ENCODE data around the gene PGF. TPM values are rescaled to one million over a fixed set of nuclear protein-coding genes. Genes with fewer than 3 reads are reported as not detected.

The PGF gene
- total RNA-seq, 2 donors from 2014 or later: 5.0 to 7.6 TPM

DNA sequence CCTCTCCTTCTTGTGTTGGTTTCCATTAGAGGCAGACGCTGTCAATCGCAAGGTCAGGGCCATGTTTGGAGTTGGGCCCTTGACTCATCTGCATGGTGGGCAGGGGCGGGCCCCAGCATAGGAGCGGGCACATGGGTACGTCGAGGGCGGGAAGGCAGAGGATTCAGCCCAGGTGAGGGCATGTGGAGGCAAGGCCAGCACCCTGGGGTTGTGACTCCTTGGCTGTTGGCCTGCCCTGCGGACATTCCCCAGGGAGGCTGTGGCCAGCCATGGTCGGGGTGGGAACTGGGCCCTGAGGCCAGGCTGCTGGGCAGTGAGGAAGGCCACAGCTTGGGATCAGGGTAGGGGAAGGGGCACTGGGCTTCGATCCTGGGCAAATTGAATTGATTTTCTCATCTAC is 42.6 kb downstream of the PGF start:
- peaks cover 3% of the 10 kb centered on the region for H3K36me3 Mint-ChIP-seq (ENCODE audit: low read depth)
- H3K4me3 Mint-ChIP-seq: no peak overlapping the region
- DNase-seq: no peak
- Histone ChIP-seq H3K27me3 (ENCODE audit: control insufficient read depth, insufficient read depth, low read length, poor library complexity, severe bottlenecking) (no peaks in the 10 kb centered on the region), H3K9ac (ENCODE audit: extremely low read depth, low read length, poor library complexity, severe bottlenecking) (no peak overlapping the region), H3K9me3 (ENCODE audit: control insufficient read depth, low read length) (no peaks in the 10 kb centered on the region), H3K4me3 (ENCODE audit: low read length) (no peak overlapping the region), H3K4me1 (ENCODE audit: control insufficient read depth, insufficient read depth, low read length) (peaks cover 8% of the 10 kb centered on the region), H3K27ac (ENCODE audit: low read depth, low read length) (no peak overlapping the region), H3K36me3 (ENCODE audit: control insufficient read depth, insufficient read depth, low read length) (no peaks in the 10 kb centered on the region)
- H3K4me1 Mint-ChIP-seq: peaks cover 4% of the 10 kb centered on the region
- WGBS, 2 experiments (ENCODE audit: insufficient coverage in 1 of 2, insufficient read length in 1 of 2): 89 to 92% methylated on average over 8 to 10 of the region's 10 CpGs
- no peak overlapping the region for H3K27ac Mint-ChIP-seq
- no peaks in the 10 kb centered on the region for H3K9me3 Mint-ChIP-seq
- no peaks in the 10 kb centered on the region for H3K27me3 Mint-ChIP-seq (ENCODE audit: insufficient read depth)
- TF ChIP-seq, protein P1, sequence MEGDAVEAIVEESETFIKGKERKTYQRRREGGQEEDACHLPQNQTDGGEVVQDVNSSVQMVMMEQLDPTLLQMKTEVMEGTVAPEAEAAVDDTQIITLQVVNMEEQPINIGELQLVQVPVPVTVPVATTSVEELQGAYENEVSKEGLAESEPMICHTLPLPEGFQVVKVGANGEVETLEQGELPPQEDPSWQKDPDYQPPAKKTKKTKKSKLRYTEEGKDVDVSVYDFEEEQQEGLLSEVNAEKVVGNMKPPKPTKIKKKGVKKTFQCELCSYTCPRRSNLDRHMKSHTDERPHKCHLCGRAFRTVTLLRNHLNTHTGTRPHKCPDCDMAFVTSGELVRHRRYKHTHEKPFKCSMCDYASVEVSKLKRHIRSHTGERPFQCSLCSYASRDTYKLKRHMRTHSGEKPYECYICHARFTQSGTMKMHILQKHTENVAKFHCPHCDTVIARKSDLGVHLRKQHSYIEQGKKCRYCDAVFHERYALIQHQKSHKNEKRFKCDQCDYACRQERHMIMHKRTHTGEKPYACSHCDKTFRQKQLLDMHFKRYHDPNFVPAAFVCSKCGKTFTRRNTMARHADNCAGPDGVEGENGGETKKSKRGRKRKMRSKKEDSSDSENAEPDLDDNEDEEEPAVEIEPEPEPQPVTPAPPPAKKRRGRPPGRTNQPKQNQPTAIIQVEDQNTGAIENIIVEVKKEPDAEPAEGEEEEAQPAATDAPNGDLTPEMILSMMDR (conservative IDR thresholded peaks at IDR 0.05): no peak

DNA sequence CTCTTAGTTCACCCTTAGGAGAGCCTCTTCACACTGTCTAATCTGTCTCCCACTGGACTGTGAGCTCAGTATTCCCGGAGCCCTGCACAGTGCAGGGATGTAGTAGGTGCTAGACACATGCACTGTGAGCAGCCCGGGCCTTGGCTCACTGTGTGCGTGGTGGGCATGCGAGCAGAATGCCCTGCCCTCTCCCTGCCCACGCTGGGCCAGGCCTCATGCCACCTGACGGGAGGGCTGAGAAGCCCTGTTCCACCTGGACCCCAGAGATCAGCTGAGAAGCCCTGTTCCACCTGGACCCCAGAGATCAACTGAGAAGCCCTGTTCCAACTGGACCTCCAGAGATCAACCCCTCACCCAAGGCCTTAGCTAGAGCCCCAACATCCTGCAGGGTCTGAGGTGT is 43.3 kb downstream of the PGF start:
- 86 to 89% methylated on average over 4 to 6 of the region's 6 CpGs for WGBS, 2 experiments (ENCODE audit: insufficient coverage in 1 of 2, insufficient read length in 1 of 2)
- Histone ChIP-seq H3K4me1 (ENCODE audit: control insufficient read depth, insufficient read depth, low read length) (peaks cover 1% of the 10 kb centered on the region), H3K9ac (ENCODE audit: extremely low read depth, low read length, poor library complexity, severe bottlenecking) (no peak overlapping the region), H3K27ac (ENCODE audit: low read depth, low read length) (no peak overlapping the region), H3K9me3 (ENCODE audit: control insufficient read depth, low read length) (no peaks in the 10 kb centered on the region), H3K36me3 (ENCODE audit: control insufficient read depth, insufficient read depth, low read length) (no peaks in the 10 kb centered on the region), H3K4me3 (ENCODE audit: low read length) (no peak overlapping the region), H3K27me3 (ENCODE audit: control insufficient read depth, insufficient read depth, low read length, poor library complexity, severe bottlenecking) (no peaks in the 10 kb centered on the region)
- no peaks in the 10 kb centered on the region for H3K9me3 Mint-ChIP-seq
- H3K4me3 Mint-ChIP-seq: no peak overlapping the region
- H3K27ac Mint-ChIP-seq: no peak overlapping the region
- TF ChIP-seq, protein P1 (conservative IDR thresholded peaks at IDR 0.05): no peak
- DNase-seq: no peak
- H3K36me3 Mint-ChIP-seq (ENCODE audit: low read depth): peaks cover 3% of the 10 kb centered on the region
- no peaks in the 10 kb centered on the region for H3K4me1 Mint-ChIP-seq
- H3K27me3 Mint-ChIP-seq (ENCODE audit: insufficient read depth): no peaks in the 10 kb centered on the region

DNA sequence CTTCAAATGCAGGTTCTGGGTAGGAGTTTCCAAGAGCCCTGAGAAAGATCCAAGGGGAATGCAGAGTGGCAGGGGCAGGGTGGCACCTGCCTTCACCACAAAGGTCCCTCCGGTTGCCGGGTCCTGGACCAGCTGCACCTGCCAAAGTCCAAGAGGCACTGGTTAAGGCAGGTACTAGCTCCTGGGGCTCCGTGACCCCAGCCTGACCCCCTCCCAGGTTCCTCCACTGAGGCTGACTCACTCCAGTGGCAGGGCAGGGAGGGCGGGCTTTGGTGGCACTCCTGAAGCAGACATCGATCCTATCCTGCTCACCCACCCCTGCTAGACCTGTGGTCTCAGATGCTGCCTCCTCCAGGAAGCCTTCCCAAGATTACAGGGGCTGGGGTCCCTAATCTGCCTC is 43.7 kb downstream of the PGF start:
- Histone ChIP-seq H3K27ac (ENCODE audit: low read depth, low read length) (no peak overlapping the region), H3K9me3 (ENCODE audit: control insufficient read depth, low read length) (no peaks in the 10 kb centered on the region), H3K4me1 (ENCODE audit: control insufficient read depth, insufficient read depth, low read length) (no peaks in the 10 kb centered on the region), H3K27me3 (ENCODE audit: control insufficient read depth, insufficient read depth, low read length, poor library complexity, severe bottlenecking) (no peaks in the 10 kb centered on the region), H3K36me3 (ENCODE audit: control insufficient read depth, insufficient read depth, low read length) (peaks cover 4% of the 10 kb centered on the region), H3K9ac (ENCODE audit: extremely low read depth, low read length, poor library complexity, severe bottlenecking) (no peak overlapping the region), H3K4me3 (ENCODE audit: low read length) (no peak overlapping the region)
- Mint-ChIP-seq H3K4me1 (no peaks in the 10 kb centered on the region), H3K36me3 (ENCODE audit: low read depth) (peaks cover 5% of the 10 kb centered on the region), H3K27me3 (ENCODE audit: insufficient read depth) (no peaks in the 10 kb centered on the region), H3K4me3 (no peak overlapping the region), H3K27ac (no peak overlapping the region), H3K9me3 (no peaks in the 10 kb centered on the region)
- TF ChIP-seq, protein P1 (conservative IDR thresholded peaks at IDR 0.05): no peak
- WGBS, 2 experiments (ENCODE audit: insufficient coverage in 1 of 2, insufficient read length in 1 of 2): 90% methylated on average over 5 of the region's 5 CpGs; no CpG with 5 or more reads in 1 of the 2 experiments
- no peak for DNase-seq

Data from endodermal cell (in vitro differentiated cells).